SK-N-SH (cell line): ENCODE results near the gene SPRR3. TPM values are rescaled to one million over a fixed set of nuclear protein-coding genes. Genes with fewer than 3 reads are reported as not detected.

ENCODE experiments used
- CTCF ChIA-PET: fragments of 300-600, 350-600 bp; formaldehyde crosslinking; extraction: SDS; loops from one replicate; lab custom pipeline; 2021; lab: Yijun Ruan, JAX
- POLR2A ChIA-PET: fragments of 350-600 bp; sonication (Branson Sonifier 250); formaldehyde crosslinking; extraction: SDS; loops from one replicate; lab custom pipeline; 2020; ENCODE audit warnings: antibody characterized with exemption, inconsistent platforms; lab: Yijun Ruan, JAX
- DNase-seq: peaks from one replicate; pipeline ENCODE4 v3.0.0; 2012
- H2AFZ ChIP-seq: fragments of 200-600 bp; sonication (generic); 2 replicates; pipeline ENCODE4 v1.8.1; 2016; ENCODE audit warnings: antibody characterized with exemption, mild to moderate bottlenecking, low read depth
- H3F3A ChIP-seq: fragments of 200-600 bp; sonication (generic); replicated peaks from 2 replicates; pipeline ENCODE3; 2016; ENCODE audit warnings: antibody characterized with exemption, mild to moderate bottlenecking; ENCODE audit not compliant: insufficient read depth
- H3K27ac ChIP-seq, 2 experiments: fragments of 200-500 bp in 1 of 2; fragments of 200-600 bp in 1 of 2; sonication (Bioruptor generic) in 1 of 2; sonication (generic), shearing (Covaris generic) in 1 of 2; 2 replicates each; pipeline versions ENCODE4 v1.5.1 to v1.6.1; 2014 to 2016; ENCODE audit warnings: low read depth in 2 of 2, inconsistent platforms in 1 of 2, low read length in 1 of 2, mild to moderate bottlenecking in 1 of 2, mixed read lengths in 1 of 2
- H3K27me3 ChIP-seq: fragments of 200-600 bp; sonication (generic), shearing (Covaris generic); 2 replicates; pipeline ENCODE4 v1.6.1; 2016; ENCODE audit warnings: mixed run types; ENCODE audit not compliant: insufficient read depth
- H3K36me3 ChIP-seq, 2 experiments: fragments of 200-500 bp in 1 of 2; fragments of 200-600 bp in 1 of 2; sonication (Bioruptor generic) in 1 of 2; sonication (generic) in 1 of 2; replicated peaks in 1 of 2; 2 replicates each; pipeline versions ENCODE3 to v1.5.1; 2014 to 2016; ENCODE audit warnings: low read length in 1 of 2, mild to moderate bottlenecking in 1 of 2; ENCODE audit not compliant: insufficient read depth in 2 of 2, control insufficient read depth in 1 of 2
- H3K4me1 ChIP-seq, 2 experiments: fragments of 200-500 bp in 1 of 2; fragments of 200-600 bp in 1 of 2; sonication (Bioruptor generic) in 1 of 2; sonication (generic), shearing (Covaris generic) in 1 of 2; 2 replicates each; pipeline versions ENCODE4 v1.5.1 to v1.6.1; 2014 to 2016; ENCODE audit warnings: low read depth in 1 of 2, low read length in 1 of 2, mixed run types in 1 of 2; ENCODE audit not compliant: insufficient read depth in 2 of 2, control insufficient read depth in 1 of 2
- H3K4me2 ChIP-seq: fragments of 200-600 bp; sonication (generic), shearing (Covaris generic); 2 replicates; pipeline ENCODE4 v1.6.1; 2017; ENCODE audit warnings: mixed run types
- H3K4me3 ChIP-seq, 2 experiments: fragments of 200-500 bp in 1 of 2; fragments of 200-600 bp in 1 of 2; sonication (Bioruptor generic) in 1 of 2; sonication (generic), shearing (Covaris generic) in 1 of 2; 2 replicates each; pipeline versions ENCODE4 v1.5.1 to v1.8.1; 2014 to 2016; ENCODE audit warnings: low read depth in 2 of 2, inconsistent platforms in 1 of 2, low read length in 1 of 2, mild to moderate bottlenecking in 1 of 2, mixed read lengths in 1 of 2, moderate library complexity in 1 of 2
- H3K79me2 ChIP-seq: fragments of 200-600 bp; sonication (generic); 2 replicates; pipeline ENCODE4 v1.8.1; 2017; ENCODE audit warnings: mild to moderate bottlenecking; ENCODE audit not compliant: insufficient read depth
- H3K9ac ChIP-seq: fragments of 200-600 bp; sonication (generic); 2 replicates; pipeline ENCODE4 v1.6.1; 2017; ENCODE audit warnings: mixed run types
- H3K9me2 ChIP-seq: fragments of 200-600 bp; sonication (generic); 2 replicates; pipeline ENCODE4 v1.6.1; 2017; ENCODE audit warnings: mixed run types
- H3K9me3 ChIP-seq: fragments of 200-600 bp; sonication (generic); 2 replicates; pipeline ENCODE4 v1.6.1; 2017; ENCODE audit warnings: mixed run types, mild to moderate bottlenecking, moderate library complexity
- H4K20me1 ChIP-seq: fragments of 200-600 bp; sonication (generic); 2 replicates; pipeline ENCODE4 v1.6.1; 2017; ENCODE audit warnings: mild to moderate bottlenecking, mixed run types; ENCODE audit not compliant: insufficient read depth
- CTCF ChIP-seq: fragments of 200-600 bp; sonication (generic); IDR thresholded peaks from 2 replicates; pipeline ENCODE4 v1.6.1; 2017; ENCODE audit warnings: antibody characterized with exemption, mild to moderate bottlenecking, moderate library complexity
- EP300 ChIP-seq, 2 experiments: IDR thresholded peaks; 2 replicates each; pipeline versions ENCODE4 v1.4.0 to v1.6.1; 2012; ENCODE audit warnings: borderline replicate concordance in 1 of 2, low read depth in 1 of 2, low read length in 1 of 2
- EZH2phosphoT487 ChIP-seq: fragments of 200-600 bp; sonication (generic); IDR thresholded peaks from 2 replicates; pipeline ENCODE4 v1.6.1; 2017; ENCODE audit warnings: low read depth, mixed run types, mild to moderate bottlenecking, antibody characterized with exemption, moderate library complexity, borderline replicate concordance
- GABPA ChIP-seq: IDR thresholded peaks from 2 replicates; pipeline ENCODE4 v1.4.0; 2012; ENCODE audit warnings: low read depth, mild to moderate bottlenecking
- GATA2 ChIP-seq: sonication (generic); formaldehyde crosslinking; IDR thresholded peaks from 2 replicates; pipeline ENCODE4 v1.5.0; 2020; ENCODE audit warnings: mild to moderate bottlenecking, missing genetic modification reagents
- JUND ChIP-seq: IDR thresholded peaks from 2 replicates; pipeline ENCODE4 v1.4.0; 2012
- NFIC ChIP-seq: IDR thresholded peaks from 2 replicates; pipeline ENCODE4 v1.4.0; 2012; ENCODE audit warnings: borderline replicate concordance
- NRF1 ChIP-seq: IDR thresholded peaks from 2 replicates; pipeline ENCODE4 v1.6.1; 2012; ENCODE audit warnings: low read depth, mild to moderate bottlenecking, low read length
- POLR2AphosphoS5 ChIP-seq: IDR thresholded peaks from 2 replicates; pipeline ENCODE4 v1.6.1; 2012; ENCODE audit warnings: low read depth, low read length
- RAD21 ChIP-seq: IDR thresholded peaks from 2 replicates; pipeline ENCODE4 v1.6.1; 2012; ENCODE audit warnings: mild to moderate bottlenecking, low read length
- RXRA ChIP-seq: IDR thresholded peaks from 2 replicates; pipeline ENCODE4 v1.4.0; 2012; ENCODE audit warnings: low read depth, mild to moderate bottlenecking, borderline replicate concordance
- SMC3 ChIP-seq: IDR thresholded peaks from 2 replicates; pipeline ENCODE4 v1.6.1; 2012; ENCODE audit warnings: low read depth, low read length, improper control_type of control experiment
- TAF1 ChIP-seq: IDR thresholded peaks from 2 replicates; pipeline ENCODE4 v1.6.1; 2012; ENCODE audit warnings: low read depth, mild to moderate bottlenecking, low read length, moderate library complexity, borderline replicate concordance
- TCF12 ChIP-seq: IDR thresholded peaks from 2 replicates; pipeline ENCODE4 v1.4.0; 2012
- USF2 ChIP-seq: fragments of 150-350 bp; IDR thresholded peaks from 2 replicates; pipeline ENCODE4 v1.6.1; 2017; ENCODE audit warnings: antibody characterized with exemption, low read length, low read depth, borderline replicate concordance
- YY1 ChIP-seq: IDR thresholded peaks from 2 replicates; pipeline ENCODE4 v1.4.0; 2012; ENCODE audit warnings: low read depth, mild to moderate bottlenecking
- WGBS: methylation state at CpG from one replicate; pipeline ENCODE4 v1.1.6; 2017; ENCODE audit warnings: low lambda C conversion rate; 5-methylcytosine and 5-hydroxymethylcytosine counted together
- polyA plus RNA-seq, 3 experiments: library from polyadenylated mRNA; depleted of rRNA; stranded (reverse); fragments of >200 nt; gene quantifications; 2 replicates each; pipeline ENCODE4 v1.2.3, GENCODE V29; 2012
- TF ChIP-seq, protein P1 (sequence below): IDR thresholded peaks from 2 replicates; pipeline ENCODE4 v1.4.0; 2012; ENCODE audit warnings: low read depth, borderline replicate concordance
- TF ChIP-seq, protein P2 (sequence below): IDR thresholded peaks from 2 replicates; pipeline ENCODE4 v1.6.1; 2012; ENCODE audit warnings: mild to moderate bottlenecking, low read depth, low read length, moderate library complexity
- TF ChIP-seq, protein P3 (sequence below): fragments of 150-350 bp; IDR thresholded peaks from 2 replicates; pipeline ENCODE4 v1.6.1; 2016; ENCODE audit warnings: mild to moderate bottlenecking, low read depth, low read length

The SPRR3 gene
- polyA plus RNA-seq, 1 of the 3 experiments (the other 2 are of a cell fraction): not detected

GRCh38 chr1:152954436-152954835 is 47.1 kb upstream of the SPRR3 start:
- no peaks in the 10 kb centered on the region for H3F3A ChIP-seq
- no peak overlapping the region for H3K9ac ChIP-seq
- no peak overlapping the region for H3K4me3 ChIP-seq
- no peaks in the 10 kb centered on the region for H4K20me1 ChIP-seq
- H2AFZ ChIP-seq: no peak overlapping the region
- H3K27me3 ChIP-seq: peaks cover 22% of the 10 kb centered on the region; the same call in 1 of the 2 replicates
- POLR2A ChIA-PET: no interaction called here
- H3K79me2 ChIP-seq: no peaks in the 10 kb centered on the region
- no peaks in the 10 kb centered on the region for H3K36me3 ChIP-seq
- H3K27ac ChIP-seq: no peak overlapping the region
- 2% methylated on average over 6 of the region's 6 CpGs for WGBS
- TF ChIP-seq, protein P1, sequence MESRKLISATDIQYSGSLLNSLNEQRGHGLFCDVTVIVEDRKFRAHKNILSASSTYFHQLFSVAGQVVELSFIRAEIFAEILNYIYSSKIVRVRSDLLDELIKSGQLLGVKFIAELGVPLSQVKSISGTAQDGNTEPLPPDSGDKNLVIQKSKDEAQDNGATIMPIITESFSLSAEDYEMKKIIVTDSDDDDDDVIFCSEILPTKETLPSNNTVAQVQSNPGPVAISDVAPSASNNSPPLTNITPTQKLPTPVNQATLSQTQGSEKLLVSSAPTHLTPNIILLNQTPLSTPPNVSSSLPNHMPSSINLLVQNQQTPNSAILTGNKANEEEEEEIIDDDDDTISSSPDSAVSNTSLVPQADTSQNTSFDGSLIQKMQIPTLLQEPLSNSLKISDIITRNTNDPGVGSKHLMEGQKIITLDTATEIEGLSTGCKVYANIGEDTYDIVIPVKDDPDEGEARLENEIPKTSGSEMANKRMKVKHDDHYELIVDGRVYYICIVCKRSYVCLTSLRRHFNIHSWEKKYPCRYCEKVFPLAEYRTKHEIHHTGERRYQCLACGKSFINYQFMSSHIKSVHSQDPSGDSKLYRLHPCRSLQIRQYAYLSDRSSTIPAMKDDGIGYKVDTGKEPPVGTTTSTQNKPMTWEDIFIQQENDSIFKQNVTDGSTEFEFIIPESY: no peak
- TF ChIP-seq EP300 (IDR thresholded peaks at IDR 0.05; ENCODE audit: borderline replicate concordance in 1 of 2, low read depth in 1 of 2, low read length in 1 of 2): no peak
- TF ChIP-seq GATA2: no peak
- no peak for TF ChIP-seq NFIC
- no peak for TF ChIP-seq EZH2phosphoT487
- no peak for TF ChIP-seq RXRA
- 0 out of 2 replicates have a peak, but pooled peaks have one; percentile 11 for TF ChIP-seq JUND
- no peak for TF ChIP-seq TCF12
- H3K9me3 ChIP-seq: no peaks in the 10 kb centered on the region
- no peaks in the 10 kb centered on the region for H3K4me1 ChIP-seq
- CTCF ChIA-PET: interaction anchor here (0.8 kb wide), 1 partner anchor 11 kb away, joined by 3 read pairs; no protein-coding TSS in a partner anchor
- no peak overlapping the region for H3K4me2 ChIP-seq
- DNase-seq: no peak
- no peaks in the 10 kb centered on the region for H3K9me2 ChIP-seq

DNA sequence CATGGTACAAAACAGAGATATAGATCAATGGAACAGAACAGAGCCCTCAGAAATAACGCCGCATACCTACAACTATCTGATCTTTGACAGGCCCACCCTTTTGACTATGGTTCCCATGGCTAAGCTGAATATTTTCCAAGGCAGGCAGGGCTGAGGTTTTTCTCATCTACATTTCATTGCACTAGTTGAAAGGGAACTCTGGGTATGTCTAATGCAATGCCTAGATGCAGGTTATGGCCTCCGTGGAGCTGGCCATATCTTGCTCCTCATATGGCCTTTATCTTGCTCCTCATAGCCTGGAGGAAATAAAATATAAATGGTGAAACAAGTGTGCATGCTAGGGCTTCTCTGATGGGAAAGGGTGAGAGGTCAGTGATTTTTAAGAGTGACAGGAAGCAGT is 44.0 kb upstream of the SPRR3 start:
- H3K4me2 ChIP-seq: no peak overlapping the region
- no peak overlapping the region for H3K4me3 ChIP-seq
- H3K9me3 ChIP-seq: no peaks in the 10 kb centered on the region
- no peak overlapping the region for H2AFZ ChIP-seq
- H3K79me2 ChIP-seq: no peaks in the 10 kb centered on the region
- peaks cover 10% of the 10 kb centered on the region; the same call in 1 of the 2 replicates for H3K27me3 ChIP-seq
- no peak for DNase-seq
- H4K20me1 ChIP-seq: no peaks in the 10 kb centered on the region
- ChIA-PET CTCF (no interaction called here), POLR2A (no interaction called here)
- H3K9me2 ChIP-seq: no peaks in the 10 kb centered on the region
- no peak overlapping the region for H3K9ac ChIP-seq
- no peaks in the 10 kb centered on the region for H3F3A ChIP-seq
- no peaks in the 10 kb centered on the region for H3K4me1 ChIP-seq
- H3K27ac ChIP-seq: no peak overlapping the region
- H3K36me3 ChIP-seq: no peaks in the 10 kb centered on the region
- 8% methylated on average over 3 of the region's 3 CpGs for WGBS
- no peak for TF ChIP-seq TCF12
- no peak for TF ChIP-seq GABPA
- TF ChIP-seq RAD21: no peak
- TF ChIP-seq, protein P2, sequence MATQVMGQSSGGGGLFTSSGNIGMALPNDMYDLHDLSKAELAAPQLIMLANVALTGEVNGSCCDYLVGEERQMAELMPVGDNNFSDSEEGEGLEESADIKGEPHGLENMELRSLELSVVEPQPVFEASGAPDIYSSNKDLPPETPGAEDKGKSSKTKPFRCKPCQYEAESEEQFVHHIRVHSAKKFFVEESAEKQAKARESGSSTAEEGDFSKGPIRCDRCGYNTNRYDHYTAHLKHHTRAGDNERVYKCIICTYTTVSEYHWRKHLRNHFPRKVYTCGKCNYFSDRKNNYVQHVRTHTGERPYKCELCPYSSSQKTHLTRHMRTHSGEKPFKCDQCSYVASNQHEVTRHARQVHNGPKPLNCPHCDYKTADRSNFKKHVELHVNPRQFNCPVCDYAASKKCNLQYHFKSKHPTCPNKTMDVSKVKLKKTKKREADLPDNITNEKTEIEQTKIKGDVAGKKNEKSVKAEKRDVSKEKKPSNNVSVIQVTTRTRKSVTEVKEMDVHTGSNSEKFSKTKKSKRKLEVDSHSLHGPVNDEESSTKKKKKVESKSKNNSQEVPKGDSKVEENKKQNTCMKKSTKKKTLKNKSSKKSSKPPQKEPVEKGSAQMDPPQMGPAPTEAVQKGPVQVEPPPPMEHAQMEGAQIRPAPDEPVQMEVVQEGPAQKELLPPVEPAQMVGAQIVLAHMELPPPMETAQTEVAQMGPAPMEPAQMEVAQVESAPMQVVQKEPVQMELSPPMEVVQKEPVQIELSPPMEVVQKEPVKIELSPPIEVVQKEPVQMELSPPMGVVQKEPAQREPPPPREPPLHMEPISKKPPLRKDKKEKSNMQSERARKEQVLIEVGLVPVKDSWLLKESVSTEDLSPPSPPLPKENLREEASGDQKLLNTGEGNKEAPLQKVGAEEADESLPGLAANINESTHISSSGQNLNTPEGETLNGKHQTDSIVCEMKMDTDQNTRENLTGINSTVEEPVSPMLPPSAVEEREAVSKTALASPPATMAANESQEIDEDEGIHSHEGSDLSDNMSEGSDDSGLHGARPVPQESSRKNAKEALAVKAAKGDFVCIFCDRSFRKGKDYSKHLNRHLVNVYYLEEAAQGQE: no peak
- TF ChIP-seq POLR2AphosphoS5: no peak
- TF ChIP-seq TAF1: no peak
- no peak for TF ChIP-seq YY1
- no peak for TF ChIP-seq EP300 (IDR thresholded peaks at IDR 0.05; ENCODE audit: borderline replicate concordance in 1 of 2, low read depth in 1 of 2, low read length in 1 of 2)
- TF ChIP-seq SMC3: no peak
- TF ChIP-seq, protein P3, sequence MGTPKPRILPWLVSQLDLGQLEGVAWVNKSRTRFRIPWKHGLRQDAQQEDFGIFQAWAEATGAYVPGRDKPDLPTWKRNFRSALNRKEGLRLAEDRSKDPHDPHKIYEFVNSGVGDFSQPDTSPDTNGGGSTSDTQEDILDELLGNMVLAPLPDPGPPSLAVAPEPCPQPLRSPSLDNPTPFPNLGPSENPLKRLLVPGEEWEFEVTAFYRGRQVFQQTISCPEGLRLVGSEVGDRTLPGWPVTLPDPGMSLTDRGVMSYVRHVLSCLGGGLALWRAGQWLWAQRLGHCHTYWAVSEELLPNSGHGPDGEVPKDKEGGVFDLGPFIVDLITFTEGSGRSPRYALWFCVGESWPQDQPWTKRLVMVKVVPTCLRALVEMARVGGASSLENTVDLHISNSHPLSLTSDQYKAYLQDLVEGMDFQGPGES: no peak
- TF ChIP-seq EZH2phosphoT487: no peak
- TF ChIP-seq NRF1: no peak
- TF ChIP-seq USF2: no peak
- no peak for TF ChIP-seq CTCF
